GM23338 (cell line): ENCODE measurements around the gene TOX2. TPM values are rescaled to one million over a fixed set of nuclear protein-coding genes. Genes with fewer than 3 reads are reported as not detected.

ENCODE experiments used
- ATAC-seq: fragments of 200-7000 bp; cut with Tn5 transposase; 3 replicates; pipeline ENCODE4 v1.9.1; 2020
- DNase-seq: peaks from one replicate; pipeline ENCODE4 v3.0.0-alpha.2; 2015; ENCODE audit warnings: low spot score
- H2AFZ ChIP-seq: fragments of 200-600 bp; sonication (generic); 2 replicates; pipeline ENCODE4 v1.8.0; 2016; ENCODE audit warnings: antibody characterized with exemption, mild to moderate bottlenecking, moderate library complexity
- H3F3A ChIP-seq: fragments of 200-600 bp; sonication (generic); replicated peaks from 2 replicates; pipeline ENCODE4 v1.8.0; 2017; ENCODE audit warnings: antibody characterized with exemption, mixed run types, low read depth
- H3K27ac ChIP-seq: fragments of 200-600 bp; sonication (generic); 2 replicates; pipeline ENCODE4 v1.6.1; 2016; ENCODE audit warnings: low read depth
- H3K27me3 ChIP-seq: fragments of 200-600 bp; sonication (generic); 2 replicates; pipeline ENCODE4 v1.8.0; 2016; ENCODE audit warnings: mild to moderate bottlenecking, mixed run types, moderate library complexity; ENCODE audit not compliant: insufficient read depth
- H3K36me3 ChIP-seq: fragments of 200-600 bp; sonication (generic); 2 replicates; pipeline ENCODE4 v1.8.0; 2016; ENCODE audit warnings: mild to moderate bottlenecking; ENCODE audit not compliant: insufficient read depth
- H3K4me1 ChIP-seq: fragments of 200-600 bp; sonication (generic); 2 replicates; pipeline ENCODE4 v1.8.0; 2016; ENCODE audit warnings: mild to moderate bottlenecking, moderate library complexity; ENCODE audit not compliant: insufficient read depth
- H3K4me2 ChIP-seq: fragments of 200-600 bp; sonication (generic); 2 replicates; pipeline ENCODE4 v1.7.1; 2017; ENCODE audit warnings: mixed run types
- H3K4me3 ChIP-seq: fragments of 200-600 bp; sonication (generic); 2 replicates; pipeline ENCODE4 v1.6.1; 2016; ENCODE audit warnings: mixed run types
- H3K79me2 ChIP-seq: fragments of 200-600 bp; sonication (generic); replicated peaks from 2 replicates; pipeline ENCODE4 v1.8.0; 2017; ENCODE audit warnings: mild to moderate bottlenecking; ENCODE audit not compliant: insufficient read depth
- H3K9me2 ChIP-seq: fragments of 200-600 bp; sonication (generic); 2 replicates; pipeline ENCODE4 v1.8.0; 2017; ENCODE audit not compliant: insufficient read depth
- H4K20me1 ChIP-seq: fragments of 200-600 bp; sonication (generic); replicated peaks from 2 replicates; pipeline ENCODE4 v1.8.0; 2017; ENCODE audit warnings: mild to moderate bottlenecking; ENCODE audit not compliant: insufficient read depth
- H3K27ac Mint-ChIP-seq: 2 replicates; pipeline ENCODE4 v1.8.0; 2020; ENCODE audit warnings: inconsistent platforms, mild to moderate bottlenecking, moderate library complexity, mixed read lengths
- H3K27me3 Mint-ChIP-seq: 3 replicates; pipeline ENCODE4 v1.8.0; 2022; ENCODE audit warnings: low read depth, mild to moderate bottlenecking, moderate library complexity, mixed read lengths, inconsistent platforms; ENCODE audit not compliant: insufficient read depth, poor library complexity
- H3K36me3 Mint-ChIP-seq: 3 replicates; pipeline ENCODE4 v1.8.0; 2021; ENCODE audit warnings: low read depth, mild to moderate bottlenecking, inconsistent platforms, moderate library complexity, mixed read lengths
- H3K4me1 Mint-ChIP-seq: 3 replicates; pipeline ENCODE4 v1.8.0; 2020; ENCODE audit warnings: mild to moderate bottlenecking, inconsistent platforms, mixed read lengths
- H3K4me3 Mint-ChIP-seq: 3 replicates; pipeline ENCODE4 v1.8.0; 2021; ENCODE audit warnings: moderate library complexity, mild to moderate bottlenecking, inconsistent platforms, mixed read lengths
- H3K9me3 Mint-ChIP-seq: 3 replicates; pipeline ENCODE4 v1.8.0; 2020; ENCODE audit warnings: moderate library complexity, mild to moderate bottlenecking, inconsistent platforms, mixed read lengths
- ETS1 ChIP-seq: IDR thresholded peaks from 2 replicates; pipeline ENCODE4 v1.6.1; 2016; ENCODE audit warnings: antibody characterized with exemption
- EZH2 ChIP-seq: fragments of 200-600 bp; sonication (generic); IDR thresholded peaks from one replicate; pipeline ENCODE4 v1.8.0; 2017; ENCODE audit warnings: antibody characterized with exemption, mild to moderate bottlenecking, low read depth; ENCODE audit not compliant: unreplicated experiment
- JUNB ChIP-seq: IDR thresholded peaks from one replicate; pipeline ENCODE4 v1.6.1; 2016; ENCODE audit warnings: antibody characterized with exemption; ENCODE audit not compliant: unreplicated experiment
- REST ChIP-seq: IDR thresholded peaks from one replicate; pipeline ENCODE4 v1.6.1; 2018; ENCODE audit warnings: antibody characterized with exemption; ENCODE audit not compliant: unreplicated experiment
- ZNF331 ChIP-seq: fragments of 250-450 bp; sonication (Bioruptor Pico); IDR thresholded peaks from 2 replicates; pipeline ENCODE4 v1.5.0; 2020; ENCODE audit warnings: low read depth, mild to moderate bottlenecking, moderate library complexity
- ZNF462 ChIP-seq: fragments of 250-450 bp; sonication (Bioruptor Pico); IDR thresholded peaks from 2 replicates; pipeline ENCODE4 v1.5.0; 2020; ENCODE audit warnings: mild to moderate bottlenecking, moderate library complexity
- polyA plus RNA-seq: library from polyadenylated mRNA; unstranded; fragments of >200 nt; fragmentation: Nextera tagmentation; extraction: Ambion mirVana; gene quantifications from 2 replicates; pipeline ENCODE4 v1.2.1, GENCODE V29; 2016
- total RNA-seq: library from RNA; depleted of rRNA; stranded (reverse); fragments of >200 nt; shearing (Covaris generic); gene quantifications from 2 replicates; pipeline ENCODE4 v1.2.3, GENCODE V29; 2014

TOX2 gene
- total and polyA plus RNA-seq, 2 experiments from 2014 or later = 1.4 to 1.5 TPM

- TF ChIP-seq REST (no peak), JUNB (no peak), ZNF331 (CRISPR knock-in tag) (no peak), EZH2 (no peak)
Measured at GRCh38 chr20:43959920-43960227, 45.2 kb downstream of the TOX2 start (continued).

GRCh38 chr20:43960231-43960630 lies 45.6 kb downstream of the TOX2 start:
- no peak for DNase-seq

GRCh38 chr20:43961116-43961515 lies 46.5 kb downstream of the TOX2 start:
- Histone ChIP-seq H3K36me3 (no peaks in the 10 kb centered on the region), H2AFZ (no peak overlapping the region), H3K27me3 (0 out of 2 replicates have a peak, but pooled peaks cover 7% of the 10 kb centered on the region), H3K9me2 (no peaks in the 10 kb centered on the region), H3F3A (no peaks in the 10 kb centered on the region), H3K27ac (no peak overlapping the region), H3K79me2 (no peaks in the 10 kb centered on the region), H3K4me1 (peaks cover 18% of the 10 kb centered on the region), H3K4me2 (no peak overlapping the region; the same call in 1 of the 2 replicates), H3K4me3 (no peak overlapping the region), H4K20me1 (no peaks in the 10 kb centered on the region)
- Mint-ChIP-seq H3K9me3 (peaks cover 6% of the 10 kb centered on the region; the same call in 1 of the 3 replicates), H3K27ac (no peak overlapping the region), H3K27me3 (peaks cover 11% of the 10 kb centered on the region), H3K36me3 (no peaks in the 10 kb centered on the region), H3K4me1 (peaks cover 30% of the 10 kb centered on the region), H3K4me3 (no peak overlapping the region)
- DNase-seq = no peak
- ATAC-seq = no peak
- no peak for TF ChIP-seq JUNB
- no peak for TF ChIP-seq ZNF462 (CRISPR knock-in tag)

More at GRCh38 chr20:43960231-43960630, 45.6 kb downstream of the TOX2 start:
- H3K4me1 Mint-ChIP-seq = peaks cover 35% of the 10 kb centered on the region
- ATAC-seq = no peak
- H3K27me3 ChIP-seq = 0 out of 2 replicates have a peak, but pooled peaks cover 7% of the 10 kb centered on the region
- no peak overlapping the region for H3K4me3 Mint-ChIP-seq
- H3K27ac ChIP-seq = no peak overlapping the region
- H3F3A ChIP-seq = no peaks in the 10 kb centered on the region
- no peak overlapping the region for H3K27ac Mint-ChIP-seq
- no peak overlapping the region for H3K4me3 ChIP-seq
- H3K4me2 ChIP-seq = no peak overlapping the region
- H3K27me3 Mint-ChIP-seq = peaks cover 12% of the 10 kb centered on the region
- H2AFZ ChIP-seq = no peak overlapping the region
- peaks cover 18% of the 10 kb centered on the region for H3K4me1 ChIP-seq
- no peak for TF ChIP-seq JUNB
- TF ChIP-seq ETS1 = no peak
- H3K9me3 Mint-ChIP-seq = peaks cover 6% of the 10 kb centered on the region; the same call in 1 of the 3 replicates
- H3K36me3 Mint-ChIP-seq = no peaks in the 10 kb centered on the region
- no peaks in the 10 kb centered on the region for H3K79me2 ChIP-seq
- H3K9me2 ChIP-seq = no peaks in the 10 kb centered on the region
- no peaks in the 10 kb centered on the region for H3K36me3 ChIP-seq
- H4K20me1 ChIP-seq = no peaks in the 10 kb centered on the region
